Testis (tissue), 3 donors: ENCODE results near the gene TCERG1L. TPM values are rescaled to one million over a fixed set of nuclear protein-coding genes. Genes with fewer than 3 reads are reported as not detected.

Experiments
- DNase-seq: peaks from one replicate; pipeline ENCODE4 v3.0.0-alpha.2; 2019
- H3K27ac ChIP-seq, 2 donors: fragments of 200-600 bp; sonication (generic); one replicate each; pipeline ENCODE4 v1.5.1; 2019
- H3K27me3 ChIP-seq: fragments of 200-600 bp; sonication (generic); one replicate; pipeline ENCODE4 v1.5.1; 2019
- H3K36me3 ChIP-seq: fragments of 200-600 bp; sonication (generic); one replicate; pipeline ENCODE4 v1.5.1; 2017; ENCODE audit warnings: low read depth; ENCODE audit errors: missing control alignments
- H3K4me1 ChIP-seq: fragments of 200-600 bp; sonication (generic); one replicate; pipeline ENCODE4 v1.5.1; 2019
- H3K4me3 ChIP-seq, 2 donors: fragments of 200-600 bp; sonication (generic); one replicate each; pipeline ENCODE4 v1.5.1; 2017 to 2019
- H3K9me3 ChIP-seq: fragments of 200-600 bp; sonication (generic); one replicate; pipeline ENCODE4 v1.5.1; 2017
- CTCF ChIP-seq, 3 experiments: fragments of 450-650 bp in 2 of 3; fragments of 200-600 bp in 1 of 3; sonication (generic) in 1 of 3; IDR thresholded peaks; one replicate each; pipeline ENCODE4 v1.5.1; 2016 to 2019; ENCODE audit warnings: antibody characterized with exemption in 3 of 3, mild to moderate bottlenecking in 2 of 3, moderate library complexity in 1 of 3
- POLR2A ChIP-seq: fragments of 450-650 bp; IDR thresholded peaks from one replicate; pipeline ENCODE4 v1.6.1; 2017; ENCODE audit warnings: antibody characterized with exemption, mild to moderate bottlenecking, moderate library complexity
- WGBS, 2 donors: methylation state at CpG; one replicate each; pipeline ENCODE4 v1.1.5; 2018; 5-methylcytosine and 5-hydroxymethylcytosine counted together
- intact Hi-C: fragments of 100-400 bp; cut with DNase I; formaldehyde crosslinking; loops from one replicate; pipeline ENCODE4 v1.15.1; 2023; ENCODE audit warnings: low total_unique reads
- polyA plus RNA-seq: library from polyadenylated mRNA; stranded (reverse); fragments of 350-450 nt; fragmentation: Illumina TruSeq; extraction: RNeasy Lipid Tissue Mini Kit (QIAGEN cat#74804); gene quantifications from one replicate; pipeline ENCODE4 v1.2.3, GENCODE V29; 2014; ENCODE audit warnings: low read depth, low replicate concordance; ENCODE audit not compliant: insufficient read depth
- total RNA-seq, 2 donors: library from RNA; depleted of rRNA; stranded (reverse); fragments of >200 nt; gene quantifications; one replicate each; pipeline ENCODE4 v1.2.3, GENCODE V29; 2016

The TCERG1L gene
- total and polyA plus RNA-seq, 3 donors from 2014 or later: 3.0 to 8.3 (median 7.7) TPM

- H3K4me3 ChIP-seq: peak overlapping the region; percentile 43 to 53
- DNase-seq: no peak
- no peaks in the 10 kb centered on the region for H3K27me3 ChIP-seq
- TF ChIP-seq POLR2A (no peak), CTCF (IDR thresholded peaks at IDR 0.05) (no peak)
- H3K9me3 ChIP-seq: no peaks in the 10 kb centered on the region
- no peak overlapping the region for H3K27ac ChIP-seq
- intact Hi-C loops: no loop called here
- no peaks in the 10 kb centered on the region for H3K36me3 ChIP-seq
- peaks cover 6% of the 10 kb centered on the region for H3K4me1 ChIP-seq
- 65 to 85% methylated on average over 7 to 21 of the region's 21 CpGs for WGBS, 2 donors
Observed at GRCh38 chr10:131089150-131089549, 222.4 kb downstream of the TCERG1L start.

- Histone ChIP-seq H3K4me1 (peaks cover 1% of the 10 kb centered on the region), H3K9me3 (no peaks in the 10 kb centered on the region), H3K27me3 (no peaks in the 10 kb centered on the region), H3K4me3 (peak overlapping the region; percentile 43 to 53), H3K36me3 (no peaks in the 10 kb centered on the region), H3K27ac (no peak overlapping the region)
- intact Hi-C loops: no loop called here
- TF ChIP-seq POLR2A (no peak), CTCF (IDR thresholded peaks at IDR 0.05) (peak in 1 of 3 experiments; percentile 17)
- DNase-seq: peak; percentile 79
- WGBS, 2 donors: 66 to 69% methylated on average over 25 of the region's 25 CpGs
Observed at GRCh38 chr10:131088619-131089018, 222.9 kb downstream of the TCERG1L start.

GRCh38 chr10:131087464-131088215, 223.9 kb downstream of the TCERG1L start:
- TF ChIP-seq POLR2A (no peak), CTCF (IDR thresholded peaks at IDR 0.05) (no peak)
- H3K27me3 ChIP-seq: no peaks in the 10 kb centered on the region
- WGBS, 2 donors: 48 to 69% methylated on average over 24 of the region's 24 CpGs
- H3K36me3 ChIP-seq: no peaks in the 10 kb centered on the region
- DNase-seq: no peak
- peak overlapping the region in 1 of 2 donors; percentile 53 for H3K4me3 ChIP-seq
- no peaks in the 10 kb centered on the region for H3K9me3 ChIP-seq
- intact Hi-C loops: no loop called here
- no peak overlapping the region for H3K27ac ChIP-seq
- H3K4me1 ChIP-seq: peaks cover 9% of the 10 kb centered on the region

- no peak for TF ChIP-seq CTCF (IDR thresholded peaks at IDR 0.05)
- TF ChIP-seq POLR2A: no peak
- intact Hi-C loops: no loop called here
- DNase-seq: no peak
- no peaks in the 10 kb centered on the region for H3K27me3 ChIP-seq
- 89 to 96% methylated on average over 4 to 5 of the region's 5 CpGs for WGBS, 2 donors
- H3K27ac ChIP-seq: no peak overlapping the region
- H3K4me1 ChIP-seq: peaks cover 20% of the 10 kb centered on the region
- no peaks in the 10 kb centered on the region for H3K9me3 ChIP-seq
- no peak overlapping the region for H3K4me3 ChIP-seq
- H3K36me3 ChIP-seq: no peaks in the 10 kb centered on the region
Observed at GRCh38 chr10:131086511-131086910, 225.0 kb downstream of the TCERG1L start.

GRCh38 chr10:131086094-131086493, 225.4 kb downstream of the TCERG1L start:
- no peak for TF ChIP-seq CTCF (IDR thresholded peaks at IDR 0.05)
- TF ChIP-seq POLR2A: no peak
- H3K9me3 ChIP-seq: no peaks in the 10 kb centered on the region
- DNase-seq: no peak
- H3K27ac ChIP-seq: no peak overlapping the region
- no peaks in the 10 kb centered on the region for H3K27me3 ChIP-seq
- WGBS, 2 donors: 96 to 100% methylated on average over 3 to 6 of the region's 6 CpGs
- no peaks in the 10 kb centered on the region for H3K36me3 ChIP-seq
- intact Hi-C loops: no loop called here
- peaks cover 23% of the 10 kb centered on the region for H3K4me1 ChIP-seq
- no peak overlapping the region for H3K4me3 ChIP-seq
